ENCODE measurements around the gene ERC2.

The ERC2 gene

GRCh38 chr3:55609230-55609827 is 858.9 kb downstream of the ERC2 start:
- TF ChIP-seq CTCF (IDR thresholded peaks at IDR 0.05; ENCODE audit: low read depth, low read length): no peak
- H3K4me3 ChIP-seq (ENCODE audit: low read depth, low read length): no peak overlapping the region

GRCh38 chr3:55608301-55608937 is 859.8 kb downstream of the ERC2 start:
- no peak overlapping the region for H3K4me3 ChIP-seq (ENCODE audit: low read depth, low read length)
- TF ChIP-seq CTCF (IDR thresholded peaks at IDR 0.05; ENCODE audit: low read depth, low read length): no peak

- no peak for TF ChIP-seq CTCF (IDR thresholded peaks at IDR 0.05; ENCODE audit: low read depth, low read length)
- H3K4me3 ChIP-seq (ENCODE audit: low read depth, low read length): no peak overlapping the region
Observed at GRCh38 chr3:55607844-55608243, 860.4 kb downstream of the ERC2 start.

GRCh38 chr3:55607175-55607574 is 861.1 kb downstream of the ERC2 start:
- no peak overlapping the region for H3K4me3 ChIP-seq (ENCODE audit: low read depth, low read length)
- no peak for TF ChIP-seq CTCF (IDR thresholded peaks at IDR 0.05; ENCODE audit: low read depth, low read length)

- H3K4me3 ChIP-seq (ENCODE audit: low read depth, low read length): no peak overlapping the region
- TF ChIP-seq CTCF (IDR thresholded peaks at IDR 0.05; ENCODE audit: low read depth, low read length): no peak
Observed at GRCh38 chr3:55605443-55606236, 862.6 kb downstream of the ERC2 start.

- H3K4me3 ChIP-seq (ENCODE audit: low read depth, low read length): no peak overlapping the region
- TF ChIP-seq CTCF (IDR thresholded peaks at IDR 0.05; ENCODE audit: low read depth, low read length): no peak
Observed at GRCh38 chr3:55604846-55605245, 863.4 kb downstream of the ERC2 start.

- TF ChIP-seq CTCF (IDR thresholded peaks at IDR 0.05; ENCODE audit: low read depth, low read length): no peak
- no peak overlapping the region for H3K4me3 ChIP-seq (ENCODE audit: low read depth, low read length)
Observed at GRCh38 chr3:55604402-55604801, 863.9 kb downstream of the ERC2 start.

Data from WI38 (cell line).